Stimulated activated CD4-positive, alpha-beta T cell treated with anti-CD3 and anti-CD28 coated beads, Interleukin-2, amount 100 ng/mL, for 48 hours (primary cell): ENCODE data around the gene SLC12A3.
A peak's percentile ranks its signal among the peaks of the same experiment; 100 is the strongest.

Experiments used
- DNase-seq, 2 donors: peaks; one replicate each; pipeline ENCODE4 v3.0.0-alpha.2; 2020

Gene SLC12A3

DNA sequence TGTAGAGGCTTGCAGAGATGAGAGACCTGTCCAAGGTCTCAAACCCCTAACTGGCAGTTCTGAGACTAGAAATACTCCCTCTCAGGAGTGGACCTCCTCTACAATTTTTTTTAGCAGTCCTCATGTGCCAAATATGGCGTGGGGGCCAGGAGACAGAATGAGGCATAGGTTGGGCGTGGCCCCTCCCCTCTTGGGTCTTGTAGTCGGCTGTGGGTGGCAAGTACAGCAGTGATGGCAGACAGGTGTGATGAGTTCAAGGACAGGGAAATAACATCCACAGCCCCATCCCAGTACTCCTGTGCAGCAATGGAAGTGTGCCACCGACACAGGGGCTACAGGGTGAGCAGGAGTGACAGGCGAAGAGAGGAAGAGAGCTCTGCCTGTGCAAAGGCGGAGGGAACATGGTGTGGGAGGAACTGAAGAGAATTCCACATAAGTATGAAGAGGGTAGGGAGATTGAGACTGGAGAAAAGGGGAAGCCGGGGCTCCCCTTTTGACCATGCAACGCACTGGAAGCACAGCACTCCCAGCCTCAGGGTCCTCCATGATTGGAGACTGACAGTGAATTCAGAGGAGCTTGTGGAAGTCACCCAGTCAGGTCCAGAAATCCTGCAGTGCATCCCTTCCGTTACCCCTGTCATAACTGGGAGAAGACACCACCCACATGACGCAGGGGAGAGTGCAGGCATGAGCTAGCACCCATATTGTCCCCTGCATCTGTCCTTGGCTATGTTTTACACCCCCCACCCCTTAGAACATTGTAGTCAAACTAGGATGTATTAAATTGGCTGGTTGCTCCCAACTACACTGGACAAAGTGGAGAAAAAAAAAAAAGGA is 82.0 kb downstream of the SLC12A3 start:
- no peak for DNase-seq

DNA sequence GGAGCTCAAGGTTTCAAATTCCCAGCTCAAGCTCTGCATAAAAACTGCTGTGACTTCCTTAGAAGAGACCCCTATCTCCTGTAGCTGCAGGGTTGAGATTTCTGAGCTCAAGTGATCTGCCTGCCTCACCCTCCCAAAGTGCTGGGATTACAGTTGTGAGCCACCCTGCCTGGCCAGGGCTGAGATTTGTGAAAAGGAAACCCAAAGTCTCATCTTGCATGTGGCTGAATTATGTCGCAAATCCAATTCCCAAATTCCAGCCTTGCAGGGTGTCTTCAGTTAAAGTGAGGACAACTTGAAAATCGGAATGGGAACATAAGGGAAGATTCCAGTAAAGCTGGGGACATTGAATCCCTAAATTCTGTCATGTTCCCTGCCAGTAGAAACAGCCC is 82.6 kb downstream of the SLC12A3 start:
- DNase-seq: no peak

DNA sequence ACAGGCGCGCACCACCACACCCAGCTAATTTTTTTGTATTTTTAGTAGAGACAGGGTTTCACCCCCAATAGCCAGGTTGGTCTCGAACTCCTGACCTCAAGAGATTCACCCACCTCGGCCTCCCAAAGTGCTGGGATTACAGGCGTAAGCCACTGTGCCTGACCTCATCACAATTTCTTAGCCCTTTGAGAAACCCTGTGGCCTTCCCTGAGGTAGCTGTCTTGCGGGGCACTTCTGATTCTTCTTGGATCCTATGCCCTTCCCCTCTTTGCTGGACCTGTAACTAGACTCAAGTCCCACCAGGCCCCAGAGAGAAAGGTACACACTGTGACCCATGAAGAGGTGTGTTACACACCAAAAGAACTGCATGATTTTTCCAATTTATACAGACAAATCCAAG is 83.2 kb downstream of the SLC12A3 start:
- no peak for DNase-seq

DNA sequence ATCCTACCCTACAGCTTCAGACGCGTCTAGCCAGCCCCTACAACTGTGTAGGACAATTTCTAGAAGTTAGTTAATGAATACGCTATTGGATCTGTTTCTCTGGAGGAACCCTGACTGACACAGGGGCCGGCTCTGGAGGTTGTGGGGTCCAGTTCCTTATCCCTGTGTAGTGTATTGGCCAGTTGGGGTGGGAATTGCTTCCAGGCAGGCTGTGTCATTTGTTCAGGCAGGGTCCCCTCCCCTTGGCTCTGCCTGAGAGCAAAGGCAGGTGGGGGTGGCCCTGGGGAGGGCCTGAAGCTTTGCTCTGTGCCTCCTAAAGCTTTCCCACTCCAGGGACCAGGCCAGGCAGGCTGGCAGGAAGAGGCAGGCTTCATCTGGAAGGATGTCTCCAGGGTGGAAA is 85.0 kb downstream of the SLC12A3 start:
- DNase-seq: no peak

DNA sequence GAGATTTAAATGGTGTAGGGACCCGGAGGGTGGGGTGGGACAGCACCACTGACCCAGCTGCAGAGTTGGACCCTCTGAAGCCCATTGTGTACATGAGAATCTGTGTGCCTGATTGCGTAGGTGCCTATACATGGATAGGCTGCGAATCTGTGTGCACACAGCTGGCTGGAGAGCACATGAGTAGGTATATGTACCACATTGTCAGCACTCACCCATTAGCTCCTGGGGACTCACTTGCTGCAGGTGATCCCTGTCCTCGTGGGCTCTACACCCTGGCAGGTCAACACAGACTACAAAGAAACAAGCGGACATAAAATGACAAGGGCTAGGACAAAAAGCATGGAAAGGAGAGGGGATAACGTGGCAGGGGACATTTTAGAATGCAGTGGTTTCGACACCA is 85.4 kb downstream of the SLC12A3 start:
- DNase-seq: no peak

DNA sequence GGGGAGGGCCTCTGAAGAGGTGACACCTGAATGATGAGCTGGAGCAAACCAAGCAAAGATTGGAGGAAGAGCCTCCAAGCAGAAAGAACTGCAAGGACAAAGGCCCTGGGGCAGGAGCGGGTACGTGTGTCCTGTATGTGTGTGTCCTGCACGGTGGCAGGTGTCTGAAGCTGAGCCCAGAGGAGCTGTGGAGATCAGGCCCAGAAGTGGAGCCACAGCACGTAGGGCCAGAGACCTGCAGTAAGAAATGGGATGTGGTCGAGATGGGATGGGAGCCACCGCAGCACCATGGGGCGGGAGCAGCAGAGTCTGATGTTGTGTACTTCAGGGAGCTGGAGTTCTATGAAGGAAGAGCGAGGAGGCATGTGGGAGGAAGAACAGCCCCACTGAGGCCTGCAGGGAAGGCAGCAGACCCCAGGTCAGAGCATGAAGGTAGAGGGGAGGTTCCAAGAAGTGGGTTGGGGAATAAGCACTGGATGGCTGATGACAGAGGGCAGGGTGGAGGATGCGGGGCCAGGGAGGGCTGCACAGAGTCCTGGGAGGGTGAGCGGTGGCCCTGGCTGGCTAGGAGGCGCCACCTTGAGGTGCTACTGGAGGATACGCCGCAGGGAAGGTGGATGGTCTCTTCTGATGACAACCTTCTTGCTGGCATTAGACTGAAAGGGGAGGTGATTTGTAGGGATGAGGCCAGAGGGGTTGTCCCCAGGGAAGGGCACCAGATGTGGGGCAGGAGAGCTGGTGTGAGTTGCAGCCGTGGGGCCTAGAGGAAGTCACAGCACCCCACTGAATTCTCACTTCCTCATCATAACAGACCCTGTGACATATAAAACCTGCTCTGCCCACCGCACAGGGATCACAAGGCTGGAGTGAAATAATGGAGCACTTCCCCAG is 86.1 kb downstream of the SLC12A3 start:
- peak; percentile 45 to 54 for DNase-seq

DNA sequence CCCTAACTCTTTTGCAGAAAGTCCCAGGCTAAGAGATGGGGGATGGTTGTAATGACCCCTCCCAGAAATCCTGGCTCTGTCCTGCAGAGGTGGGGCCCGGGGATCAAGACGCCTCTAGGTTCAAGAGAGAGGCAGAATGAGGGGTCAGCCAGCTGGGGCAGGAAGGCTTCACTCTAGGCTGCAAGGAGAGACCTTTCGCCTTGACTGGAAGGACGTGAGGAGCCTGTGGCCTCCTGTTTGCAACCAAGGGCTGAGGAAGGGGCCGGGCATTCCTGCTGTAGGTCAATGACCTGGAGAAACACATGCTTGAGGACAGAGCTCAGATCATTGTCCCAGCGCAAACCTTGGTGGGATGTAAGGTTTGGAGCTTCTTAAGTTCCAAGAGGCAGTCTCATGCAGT is 88.0 kb downstream of the SLC12A3 start:
- no peak for DNase-seq

DNA sequence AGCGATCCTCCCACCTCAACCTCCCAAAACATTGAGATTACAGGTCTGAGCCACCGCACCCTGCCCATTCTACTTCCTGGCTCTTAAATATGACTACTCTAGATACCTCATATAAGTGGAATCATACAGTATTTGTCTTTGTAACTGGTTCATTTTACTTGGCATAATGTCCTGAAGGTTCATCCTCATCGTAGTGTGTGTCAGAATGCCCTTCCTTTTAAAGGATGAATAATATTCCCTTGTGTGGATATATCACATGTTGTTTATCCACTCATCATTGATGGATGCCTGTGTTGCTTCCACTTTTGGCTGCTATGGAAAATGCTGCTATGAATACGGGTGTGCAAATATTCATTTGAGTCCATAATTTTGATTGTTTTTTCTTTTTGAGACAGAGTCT is 91.1 kb downstream of the SLC12A3 start:
- no peak for DNase-seq

DNA sequence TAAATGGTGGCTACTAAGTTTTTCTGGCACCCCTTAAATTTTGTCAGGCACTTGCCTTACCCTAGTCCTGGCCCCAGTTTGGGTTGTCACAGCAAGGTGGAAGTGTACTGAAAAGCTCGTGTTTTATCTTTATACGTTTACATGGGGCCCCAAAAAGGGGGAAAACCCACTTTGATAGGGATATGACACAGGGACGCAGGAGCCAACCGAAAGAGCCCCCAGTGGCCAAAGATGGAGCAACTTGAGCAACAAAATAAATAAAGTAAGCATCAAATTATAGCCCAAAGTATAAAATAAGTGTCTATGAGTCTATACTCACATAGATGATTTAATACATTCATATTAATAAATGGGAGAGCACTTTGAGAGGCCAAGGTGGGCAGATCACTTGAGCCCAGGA is 91.7 kb downstream of the SLC12A3 start:
- DNase-seq: no peak

DNA sequence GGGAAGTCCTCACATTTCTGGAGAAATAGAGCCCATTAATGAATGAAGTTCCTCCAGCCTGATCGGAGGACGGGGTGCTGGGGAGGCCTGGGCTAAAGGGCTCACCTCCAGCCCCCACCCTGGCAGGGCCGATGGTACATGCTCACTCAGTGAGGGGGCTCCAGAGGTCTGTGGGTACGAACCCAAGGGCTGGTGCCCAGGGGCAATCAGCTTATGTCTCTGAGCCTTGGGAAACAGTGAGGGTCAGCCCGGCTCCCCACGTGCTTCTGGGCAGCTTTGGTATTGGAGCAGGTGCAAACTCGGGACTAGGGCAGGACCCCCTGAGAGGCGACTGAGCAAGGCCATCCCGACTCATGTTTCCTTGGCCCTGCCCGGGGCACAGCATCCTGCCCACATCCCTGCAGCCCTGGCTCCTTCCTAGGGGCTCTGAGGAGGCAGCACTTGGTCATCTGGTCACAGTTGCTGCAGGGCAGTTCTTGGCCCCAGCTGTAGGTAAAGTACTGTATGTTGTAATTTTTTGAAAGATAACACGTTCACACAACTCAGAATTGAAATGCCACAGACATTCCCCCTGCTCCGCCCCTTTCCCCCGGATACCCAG is 95.8 kb downstream of the SLC12A3 start:
- no peak for DNase-seq

DNA sequence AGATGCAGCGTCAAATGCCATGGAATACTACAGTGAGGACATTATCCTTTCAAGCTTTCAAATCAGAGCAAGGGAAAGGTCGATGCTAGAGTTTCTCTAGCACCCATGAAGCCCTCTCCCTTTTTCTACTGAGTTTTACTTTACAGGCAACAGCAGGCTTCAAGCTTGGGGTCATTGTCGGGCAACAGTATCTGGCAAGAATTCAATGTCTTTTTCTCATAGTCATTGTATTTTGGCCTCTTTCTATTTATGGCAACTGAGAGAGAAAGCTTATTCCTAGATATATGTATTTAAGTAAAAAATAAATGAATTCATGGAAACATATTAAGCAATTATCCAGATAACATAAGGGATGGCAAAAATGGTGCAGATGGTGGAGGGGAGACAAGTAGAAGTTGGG is 96.4 kb downstream of the SLC12A3 start:
- DNase-seq: no peak

DNA sequence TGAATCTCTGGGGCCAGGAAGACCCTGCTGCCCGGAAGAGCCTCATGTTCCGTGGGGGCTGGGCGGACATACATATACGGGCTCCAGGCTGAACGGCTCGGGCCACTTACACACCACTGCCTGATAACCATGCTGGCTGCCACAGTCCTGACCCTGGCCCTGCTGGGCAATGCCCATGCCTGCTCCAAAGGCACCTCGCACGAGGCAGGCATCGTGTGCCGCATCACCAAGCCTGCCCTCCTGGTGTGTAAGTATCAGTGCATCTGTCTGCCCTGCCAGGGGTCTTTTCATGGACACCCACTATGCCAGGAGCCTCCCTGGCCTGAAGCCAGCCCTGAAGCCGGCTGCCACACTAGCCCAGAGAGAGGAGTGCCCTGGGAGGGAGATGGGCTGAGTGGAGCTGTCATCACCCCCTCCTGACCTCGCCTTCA is 96.9 kb downstream of the SLC12A3 start, which contains the start of gene CETP:
TSS of gene CETP (plus strand) at position 100 of the 431 bp plus-strand sequence. CDS start at position 130, 30 bp downstream.
- DNase-seq: no peak

DNA sequence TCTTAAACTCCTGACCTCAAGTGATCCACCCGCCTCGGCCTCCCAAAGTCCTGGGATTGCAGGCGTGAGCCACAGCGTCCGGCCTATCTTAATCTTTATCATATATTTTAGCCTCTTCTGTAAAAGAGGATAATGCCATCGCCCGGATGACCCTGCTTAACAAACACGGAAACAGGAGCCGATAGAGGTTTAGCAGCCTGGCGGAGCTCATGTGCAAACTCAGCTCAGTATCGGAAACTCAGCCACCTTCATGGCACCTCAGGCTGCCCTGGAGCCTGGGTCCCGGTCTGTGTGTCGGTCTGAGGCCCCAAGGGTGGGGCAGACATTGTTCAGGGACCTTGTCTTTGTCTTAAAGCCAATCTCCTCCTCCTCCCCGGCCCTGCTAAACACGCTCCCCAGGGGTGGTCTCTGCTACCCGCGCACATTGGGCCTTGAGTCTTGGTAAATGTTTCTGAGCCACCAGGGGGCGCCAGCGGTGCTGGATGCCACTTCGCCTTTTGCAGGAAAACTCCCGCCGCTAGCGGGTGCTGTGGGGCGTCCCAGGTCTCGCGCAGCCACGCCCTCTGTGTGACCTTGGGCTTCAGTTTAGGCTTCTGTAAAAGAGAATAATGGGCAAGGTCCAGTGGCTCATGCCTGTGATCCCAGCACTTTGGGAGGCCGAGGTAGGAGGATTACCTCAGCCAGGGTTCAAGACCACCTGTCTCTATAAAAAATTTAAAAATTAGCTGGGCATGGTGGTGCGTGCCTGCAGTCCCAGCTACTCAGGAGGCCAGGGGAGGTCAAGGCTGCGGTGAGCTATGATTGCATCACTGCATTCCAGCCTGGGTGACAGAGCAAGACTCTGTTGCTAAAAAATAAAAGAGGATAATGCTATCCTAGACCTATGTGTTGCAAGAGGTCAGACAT is 99.5 kb downstream of the SLC12A3 start:
- peak; percentile 99 for DNase-seq
